H1 (cell line): ENCODE measurements around the gene ZNF33B. TPM values are rescaled to one million over a fixed set of nuclear protein-coding genes. Genes with fewer than 3 reads are reported as not detected.

Experiments used
- BACH1 ChIP-seq: IDR thresholded peaks from 2 replicates; pipeline ENCODE4 v1.6.1; 2012; ENCODE audit warnings: low read length, improper control_type of control experiment
- BCL11A ChIP-seq, 2 experiments: IDR thresholded peaks; one replicate each; pipeline ENCODE4 v1.6.1; 2011; ENCODE audit warnings: low read depth in 2 of 2, low read length in 2 of 2, mild to moderate bottlenecking in 2 of 2
- BRCA1 ChIP-seq: IDR thresholded peaks from 2 replicates; pipeline ENCODE4 v1.6.1; 2012; ENCODE audit warnings: low read depth, low read length, improper control_type of control experiment
- CHD7 ChIP-seq: fragments of 300-600 bp; sonication (generic); IDR thresholded peaks from 2 replicates; pipeline ENCODE4 v1.7.1; 2012; ENCODE audit warnings: low read length, moderate library complexity, mild to moderate bottlenecking, inconsistent platforms; ENCODE audit not compliant: insufficient replicate concordance
- GABPA ChIP-seq: IDR thresholded peaks from 2 replicates; pipeline ENCODE4 v1.6.1; 2011; ENCODE audit warnings: mild to moderate bottlenecking, low read length, moderate library complexity, borderline replicate concordance; ENCODE audit not compliant: insufficient read depth
- NRF1 ChIP-seq: IDR thresholded peaks from 2 replicates; pipeline ENCODE4 v1.6.1; 2011; ENCODE audit warnings: mild to moderate bottlenecking, low read depth, low read length, improper control_type of control experiment
- polyA plus RNA-seq, 7 experiments: library from polyadenylated mRNA; depleted of rRNA in 3 of 7; stranded (reverse) in 5 of 7; unstranded in 2 of 7; fragments of >200 nt in 5 of 7; fragments of 200-250 nt in 2 of 7; gene quantifications; 1 replicate in 5 of 7; 2 replicates in 1 of 7; 4 replicates in 1 of 7; pipeline versions ENCODE4 v1.2.1 to v1.2.3, GENCODE V29; 2011 to 2013; ENCODE audit warnings: missing spikeins in 2 of 7, mixed read lengths in 2 of 7
- total RNA-seq: library from RNA; stranded (reverse); fragmentation: NEBNext Ultra II Directional; extraction: Animal tissue kit (Norgen Biotek cat#: 25700); gene quantifications from 2 replicates; pipeline ENCODE4 v1.2.1, GENCODE V29; 2021
- TF ChIP-seq, protein P1 (sequence below): IDR thresholded peaks from 2 replicates; pipeline ENCODE4 v1.6.1; 2012; ENCODE audit warnings: inconsistent platforms

ZNF33B gene
- total and polyA plus RNA-seq, 2 of the 8 experiments (the other 6 are each of a cell fraction or from before 2014, with no cell fraction given), result 10.7 to 33.4 TPM

- TF ChIP-seq CHD7 (no peak), GABPA (no peak), BACH1 (no peak), NRF1 (no peak), BCL11A (IDR thresholded peaks at IDR 0.05; ENCODE audit: low read depth in 2 of 2, low read length in 2 of 2) (no peak), BRCA1 (no peak)
- TF ChIP-seq, protein P1, sequence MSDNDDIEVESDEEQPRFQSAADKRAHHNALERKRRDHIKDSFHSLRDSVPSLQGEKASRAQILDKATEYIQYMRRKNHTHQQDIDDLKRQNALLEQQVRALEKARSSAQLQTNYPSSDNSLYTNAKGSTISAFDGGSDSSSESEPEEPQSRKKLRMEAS, result no peak
- TF ChIP-seq, all 59 proteins: peak for 0
Measured at GRCh38 chr10:42646214-42646613, 7.8 kb upstream of the ZNF33B start (continued).
